ENCODE results near the gene ADAMTSL3.
"Not testable (repeated sequence)": the region's sequence is repeated elsewhere in the genome, so short reads cannot be mapped to it uniquely, and the experiment has no call there.

ADAMTSL3 gene

GRCh38 chr15:84050076-84050475 is 396.2 kb downstream of the ADAMTSL3 start:
- no peaks in the 10 kb centered on the region for H3K36me3 ChIP-seq (ENCODE audit: low read length)
- no peak overlapping the region for H3K4me3 ChIP-seq (ENCODE audit: insufficient read depth, low read length, poor library complexity, severe bottlenecking)

DNA sequence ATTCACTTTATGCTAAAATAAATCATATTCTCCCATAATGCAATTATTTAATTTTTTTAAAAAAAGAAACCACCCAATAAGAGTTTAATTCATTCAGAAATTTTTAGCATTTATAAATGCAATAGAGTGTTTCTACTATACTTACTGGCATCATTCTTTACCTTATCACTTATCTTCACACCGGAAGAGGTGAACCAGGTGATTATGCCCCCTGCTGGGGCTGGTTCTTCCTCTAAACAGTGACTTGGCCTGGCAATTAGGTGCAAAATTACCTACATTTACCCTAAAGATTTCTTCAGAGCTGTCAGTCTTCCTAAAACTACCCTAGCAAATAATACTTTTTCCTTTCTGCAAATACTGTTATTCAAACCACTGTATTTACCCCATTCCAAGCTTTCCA is 397.2 kb downstream of the ADAMTSL3 start:
- not testable (repeated sequence) for H3K9me3 ChIP-seq (ENCODE audit: insufficient read depth, low read length); H3K27me3 ChIP-seq (ENCODE audit: low read length); H3K36me3 ChIP-seq (ENCODE audit: low read length); H3K9me2 ChIP-seq (replicated peaks; ENCODE audit: insufficient read depth, low read length); H4K20me1 ChIP-seq (ENCODE audit: low read depth, low read length); H3K27ac ChIP-seq (ENCODE audit: low read depth, low read length); H2AFZ ChIP-seq (ENCODE audit: low read depth, low read length, severe bottlenecking); H3F3A ChIP-seq (ENCODE audit: insufficient read depth); H3K4me2 ChIP-seq (ENCODE audit: low read depth, low read length, poor library complexity, severe bottlenecking); H3K9ac ChIP-seq (ENCODE audit: low read length); H3K79me2 ChIP-seq (ENCODE audit: insufficient read depth, low read length); H3K4me3 ChIP-seq (ENCODE audit: insufficient read depth, low read length, poor library complexity, severe bottlenecking)

More at GRCh38 chr15:84050076-84050475, 396.2 kb downstream of the ADAMTSL3 start:
- Histone ChIP-seq H2AFZ (ENCODE audit: low read depth, low read length, severe bottlenecking) (no peak overlapping the region), H3K79me2 (ENCODE audit: insufficient read depth, low read length) (no peaks in the 10 kb centered on the region), H3K9ac (ENCODE audit: low read length) (no peak overlapping the region), H3K27ac (ENCODE audit: low read depth, low read length) (no peak overlapping the region), H4K20me1 (ENCODE audit: low read depth, low read length) (no peaks in the 10 kb centered on the region), H3K4me2 (ENCODE audit: low read depth, low read length, poor library complexity, severe bottlenecking) (no peak overlapping the region), H3K27me3 (ENCODE audit: low read length) (no peaks in the 10 kb centered on the region), H3K9me2 (replicated peaks; ENCODE audit: insufficient read depth, low read length) (no peaks in the 10 kb centered on the region), H3F3A (ENCODE audit: insufficient read depth) (no peaks in the 10 kb centered on the region), H3K9me3 (ENCODE audit: insufficient read depth, low read length) (no peaks in the 10 kb centered on the region)
- TF ChIP-seq, protein P1, sequence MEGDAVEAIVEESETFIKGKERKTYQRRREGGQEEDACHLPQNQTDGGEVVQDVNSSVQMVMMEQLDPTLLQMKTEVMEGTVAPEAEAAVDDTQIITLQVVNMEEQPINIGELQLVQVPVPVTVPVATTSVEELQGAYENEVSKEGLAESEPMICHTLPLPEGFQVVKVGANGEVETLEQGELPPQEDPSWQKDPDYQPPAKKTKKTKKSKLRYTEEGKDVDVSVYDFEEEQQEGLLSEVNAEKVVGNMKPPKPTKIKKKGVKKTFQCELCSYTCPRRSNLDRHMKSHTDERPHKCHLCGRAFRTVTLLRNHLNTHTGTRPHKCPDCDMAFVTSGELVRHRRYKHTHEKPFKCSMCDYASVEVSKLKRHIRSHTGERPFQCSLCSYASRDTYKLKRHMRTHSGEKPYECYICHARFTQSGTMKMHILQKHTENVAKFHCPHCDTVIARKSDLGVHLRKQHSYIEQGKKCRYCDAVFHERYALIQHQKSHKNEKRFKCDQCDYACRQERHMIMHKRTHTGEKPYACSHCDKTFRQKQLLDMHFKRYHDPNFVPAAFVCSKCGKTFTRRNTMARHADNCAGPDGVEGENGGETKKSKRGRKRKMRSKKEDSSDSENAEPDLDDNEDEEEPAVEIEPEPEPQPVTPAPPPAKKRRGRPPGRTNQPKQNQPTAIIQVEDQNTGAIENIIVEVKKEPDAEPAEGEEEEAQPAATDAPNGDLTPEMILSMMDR (IDR thresholded peaks at IDR 0.05; ENCODE audit: insufficient read depth, low read length, poor library complexity, severe bottlenecking): no peak
- no peak for TF ChIP-seq EZH2phosphoT487 (conservative IDR thresholded peaks at IDR 0.05; ENCODE audit: low read length)

- not testable (repeated sequence) for H3K27ac ChIP-seq (ENCODE audit: low read depth, low read length); H2AFZ ChIP-seq (ENCODE audit: low read depth, low read length, severe bottlenecking); H3K79me2 ChIP-seq (ENCODE audit: insufficient read depth, low read length); H3F3A ChIP-seq (ENCODE audit: insufficient read depth); H4K20me1 ChIP-seq (ENCODE audit: low read depth, low read length); H3K27me3 ChIP-seq (ENCODE audit: low read length); H3K9me3 ChIP-seq (ENCODE audit: insufficient read depth, low read length); H3K4me2 ChIP-seq (ENCODE audit: low read depth, low read length, poor library complexity, severe bottlenecking); H3K4me3 ChIP-seq (ENCODE audit: insufficient read depth, low read length, poor library complexity, severe bottlenecking); H3K9ac ChIP-seq (ENCODE audit: low read length); H3K9me2 ChIP-seq (replicated peaks; ENCODE audit: insufficient read depth, low read length); H3K36me3 ChIP-seq (ENCODE audit: low read length)
These were observed 400.6 kb downstream of the ADAMTSL3 start for GRCh38 chr15:84054544-84054943.

GRCh38 chr15:84057714-84058331 is 403.9 kb downstream of the ADAMTSL3 start:
- Histone ChIP-seq H3K4me2 (ENCODE audit: low read depth, low read length, poor library complexity, severe bottlenecking) (no peak overlapping the region), H3K36me3 (ENCODE audit: low read length) (no peaks in the 10 kb centered on the region), H3K27ac (ENCODE audit: low read depth, low read length) (no peak overlapping the region), H3K4me3 (ENCODE audit: insufficient read depth, low read length, poor library complexity, severe bottlenecking) (no peak overlapping the region), H3K9me2 (replicated peaks; ENCODE audit: insufficient read depth, low read length) (no peaks in the 10 kb centered on the region), H3F3A (ENCODE audit: insufficient read depth) (no peaks in the 10 kb centered on the region), H3K79me2 (ENCODE audit: insufficient read depth, low read length) (no peaks in the 10 kb centered on the region), H3K9ac (ENCODE audit: low read length) (no peak overlapping the region), H3K27me3 (ENCODE audit: low read length) (no peaks in the 10 kb centered on the region), H3K9me3 (ENCODE audit: insufficient read depth, low read length) (peaks cover 2% of the 10 kb centered on the region; the same call in 1 of the 2 replicates), H4K20me1 (ENCODE audit: low read depth, low read length) (no peaks in the 10 kb centered on the region), H2AFZ (ENCODE audit: low read depth, low read length, severe bottlenecking) (no peak overlapping the region)
- TF ChIP-seq, protein P1 (IDR thresholded peaks at IDR 0.05; ENCODE audit: insufficient read depth, low read length, poor library complexity, severe bottlenecking): no peak
- no peak for TF ChIP-seq EZH2phosphoT487 (conservative IDR thresholded peaks at IDR 0.05; ENCODE audit: low read length)

- not testable (repeated sequence) for H3K4me3 ChIP-seq (ENCODE audit: insufficient read depth, low read length, poor library complexity, severe bottlenecking); H3F3A ChIP-seq (ENCODE audit: insufficient read depth); H2AFZ ChIP-seq (ENCODE audit: low read depth, low read length, severe bottlenecking); H3K79me2 ChIP-seq (ENCODE audit: insufficient read depth, low read length); H3K9me2 ChIP-seq (replicated peaks; ENCODE audit: insufficient read depth, low read length); H3K27me3 ChIP-seq (ENCODE audit: low read length); H3K4me2 ChIP-seq (ENCODE audit: low read depth, low read length, poor library complexity, severe bottlenecking); H4K20me1 ChIP-seq (ENCODE audit: low read depth, low read length); H3K36me3 ChIP-seq (ENCODE audit: low read length); H3K9ac ChIP-seq (ENCODE audit: low read length); H3K27ac ChIP-seq (ENCODE audit: low read depth, low read length)
- peaks cover 12% of the 10 kb centered on the region; the same call in 1 of the 2 replicates for H3K9me3 ChIP-seq (ENCODE audit: insufficient read depth, low read length)
These were observed 409.8 kb downstream of the ADAMTSL3 start for GRCh38 chr15:84063674-84064073.

GRCh38 chr15:84068674-84069073 is 414.8 kb downstream of the ADAMTSL3 start:
- not testable (repeated sequence) for H3K27me3 ChIP-seq (ENCODE audit: low read length); H2AFZ ChIP-seq (ENCODE audit: low read depth, low read length, severe bottlenecking)

More at GRCh38 chr15:84068674-84069073, 414.8 kb downstream of the ADAMTSL3 start:
- not testable (repeated sequence) for H3K4me3 ChIP-seq (ENCODE audit: insufficient read depth, low read length, poor library complexity, severe bottlenecking); H3F3A ChIP-seq (ENCODE audit: insufficient read depth); H3K4me2 ChIP-seq (ENCODE audit: low read depth, low read length, poor library complexity, severe bottlenecking); H3K36me3 ChIP-seq (ENCODE audit: low read length); H3K9me3 ChIP-seq (ENCODE audit: insufficient read depth, low read length); H3K79me2 ChIP-seq (ENCODE audit: insufficient read depth, low read length); H3K27ac ChIP-seq (ENCODE audit: low read depth, low read length); H4K20me1 ChIP-seq (ENCODE audit: low read depth, low read length); H3K9ac ChIP-seq (ENCODE audit: low read length); H3K9me2 ChIP-seq (replicated peaks; ENCODE audit: insufficient read depth, low read length)

Measured in SU-DHL-6 (cell line).